DOHH2 (cell line): ENCODE data around the gene CPXM2.

Source experiments
- EZH2phosphoT487 ChIP-seq: fragments of 200-600 bp; sonication (generic); IDR thresholded peaks from 2 replicates; pipeline ENCODE4 v1.6.1; 2017; ENCODE audit warnings: borderline replicate concordance, mild to moderate bottlenecking, antibody characterized with exemption, low read length, moderate library complexity, mixed read lengths
- TF ChIP-seq, protein P1 (sequence below): fragments of 200-600 bp; sonication (generic); IDR thresholded peaks from one replicate; pipeline ENCODE4 v1.5.1; 2014; ENCODE audit warnings: antibody characterized with exemption, mild to moderate bottlenecking, low read depth, low read length; ENCODE audit not compliant: poor library complexity, severe bottlenecking

DNA sequence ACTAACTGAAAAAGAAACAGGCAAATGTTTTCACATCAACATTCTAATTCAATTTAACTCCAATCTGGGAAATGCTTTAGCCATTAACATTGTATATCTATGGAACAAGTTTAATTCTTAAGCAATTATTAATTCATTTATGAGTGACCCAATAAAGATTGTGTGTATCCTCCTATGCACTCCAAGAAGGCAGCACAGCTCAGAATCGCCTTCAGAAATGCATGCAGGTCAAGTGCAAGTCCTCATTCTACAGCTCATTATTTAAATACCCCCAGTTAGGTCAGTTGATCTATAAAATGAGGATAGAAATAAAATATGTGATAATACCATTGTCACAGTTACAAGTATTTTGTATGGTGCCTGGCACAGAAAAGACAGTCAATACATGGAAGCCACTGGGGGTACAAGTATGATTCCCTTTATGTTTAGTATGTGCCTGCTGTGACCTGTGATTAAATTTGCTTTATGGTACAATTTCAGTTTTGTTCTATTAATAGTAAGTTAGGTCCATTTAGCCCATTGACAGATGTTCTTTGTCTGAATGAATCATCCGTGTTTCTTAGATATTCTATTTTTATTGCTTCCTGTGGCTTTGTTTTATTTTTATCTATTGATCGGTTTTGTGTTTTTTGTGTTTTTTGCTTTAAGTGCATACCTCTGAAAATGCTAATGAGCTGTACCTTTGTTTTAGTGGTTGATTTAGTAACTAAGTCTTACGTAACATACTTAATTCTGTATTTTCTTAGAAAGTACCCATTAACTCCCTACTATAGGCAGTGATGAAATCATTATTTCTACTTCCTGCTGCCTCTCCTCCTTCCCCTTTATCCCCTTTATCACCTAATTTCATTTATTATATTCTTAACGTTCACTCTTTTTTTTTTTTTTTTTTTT, 42.8 kb downstream of the CPXM2 start:
- TF ChIP-seq, protein P1, sequence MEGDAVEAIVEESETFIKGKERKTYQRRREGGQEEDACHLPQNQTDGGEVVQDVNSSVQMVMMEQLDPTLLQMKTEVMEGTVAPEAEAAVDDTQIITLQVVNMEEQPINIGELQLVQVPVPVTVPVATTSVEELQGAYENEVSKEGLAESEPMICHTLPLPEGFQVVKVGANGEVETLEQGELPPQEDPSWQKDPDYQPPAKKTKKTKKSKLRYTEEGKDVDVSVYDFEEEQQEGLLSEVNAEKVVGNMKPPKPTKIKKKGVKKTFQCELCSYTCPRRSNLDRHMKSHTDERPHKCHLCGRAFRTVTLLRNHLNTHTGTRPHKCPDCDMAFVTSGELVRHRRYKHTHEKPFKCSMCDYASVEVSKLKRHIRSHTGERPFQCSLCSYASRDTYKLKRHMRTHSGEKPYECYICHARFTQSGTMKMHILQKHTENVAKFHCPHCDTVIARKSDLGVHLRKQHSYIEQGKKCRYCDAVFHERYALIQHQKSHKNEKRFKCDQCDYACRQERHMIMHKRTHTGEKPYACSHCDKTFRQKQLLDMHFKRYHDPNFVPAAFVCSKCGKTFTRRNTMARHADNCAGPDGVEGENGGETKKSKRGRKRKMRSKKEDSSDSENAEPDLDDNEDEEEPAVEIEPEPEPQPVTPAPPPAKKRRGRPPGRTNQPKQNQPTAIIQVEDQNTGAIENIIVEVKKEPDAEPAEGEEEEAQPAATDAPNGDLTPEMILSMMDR: no peak
- no peak for TF ChIP-seq EZH2phosphoT487
